GM23338 (cell line): ENCODE data around the gene ELAVL3. TPM values are rescaled to one million over a fixed set of nuclear protein-coding genes. Genes with fewer than 3 reads are reported as not detected.

Experiments
- ATAC-seq: fragments of 200-7000 bp; cut with Tn5 transposase; 3 replicates; pipeline ENCODE4 v1.9.1; 2020
- DNase-seq: peaks from one replicate; pipeline ENCODE4 v3.0.0-alpha.2; 2015; ENCODE audit warnings: low spot score
- H2AFZ ChIP-seq: fragments of 200-600 bp; sonication (generic); 2 replicates; pipeline ENCODE4 v1.8.0; 2016; ENCODE audit warnings: antibody characterized with exemption, mild to moderate bottlenecking, moderate library complexity
- H3F3A ChIP-seq: fragments of 200-600 bp; sonication (generic); replicated peaks from 2 replicates; pipeline ENCODE4 v1.8.0; 2017; ENCODE audit warnings: antibody characterized with exemption, mixed run types, low read depth
- H3K27ac ChIP-seq: fragments of 200-600 bp; sonication (generic); 2 replicates; pipeline ENCODE4 v1.6.1; 2016; ENCODE audit warnings: low read depth
- H3K27me3 ChIP-seq: fragments of 200-600 bp; sonication (generic); 2 replicates; pipeline ENCODE4 v1.8.0; 2016; ENCODE audit warnings: mild to moderate bottlenecking, mixed run types, moderate library complexity; ENCODE audit not compliant: insufficient read depth
- H3K36me3 ChIP-seq: fragments of 200-600 bp; sonication (generic); 2 replicates; pipeline ENCODE4 v1.8.0; 2016; ENCODE audit warnings: mild to moderate bottlenecking; ENCODE audit not compliant: insufficient read depth
- H3K4me1 ChIP-seq: fragments of 200-600 bp; sonication (generic); 2 replicates; pipeline ENCODE4 v1.8.0; 2016; ENCODE audit warnings: mild to moderate bottlenecking, moderate library complexity; ENCODE audit not compliant: insufficient read depth
- H3K4me2 ChIP-seq: fragments of 200-600 bp; sonication (generic); 2 replicates; pipeline ENCODE4 v1.7.1; 2017; ENCODE audit warnings: mixed run types
- H3K4me3 ChIP-seq: fragments of 200-600 bp; sonication (generic); 2 replicates; pipeline ENCODE4 v1.6.1; 2016; ENCODE audit warnings: mixed run types
- H3K79me2 ChIP-seq: fragments of 200-600 bp; sonication (generic); replicated peaks from 2 replicates; pipeline ENCODE4 v1.8.0; 2017; ENCODE audit warnings: mild to moderate bottlenecking; ENCODE audit not compliant: insufficient read depth
- H3K9me2 ChIP-seq: fragments of 200-600 bp; sonication (generic); 2 replicates; pipeline ENCODE4 v1.8.0; 2017; ENCODE audit not compliant: insufficient read depth
- H4K20me1 ChIP-seq: fragments of 200-600 bp; sonication (generic); replicated peaks from 2 replicates; pipeline ENCODE4 v1.8.0; 2017; ENCODE audit warnings: mild to moderate bottlenecking; ENCODE audit not compliant: insufficient read depth
- H3K27ac Mint-ChIP-seq: 2 replicates; pipeline ENCODE4 v1.8.0; 2020; ENCODE audit warnings: inconsistent platforms, mild to moderate bottlenecking, moderate library complexity, mixed read lengths
- H3K27me3 Mint-ChIP-seq: 3 replicates; pipeline ENCODE4 v1.8.0; 2022; ENCODE audit warnings: low read depth, mild to moderate bottlenecking, moderate library complexity, mixed read lengths, inconsistent platforms; ENCODE audit not compliant: insufficient read depth, poor library complexity
- H3K36me3 Mint-ChIP-seq: 3 replicates; pipeline ENCODE4 v1.8.0; 2021; ENCODE audit warnings: low read depth, mild to moderate bottlenecking, inconsistent platforms, moderate library complexity, mixed read lengths
- H3K4me1 Mint-ChIP-seq: 3 replicates; pipeline ENCODE4 v1.8.0; 2020; ENCODE audit warnings: mild to moderate bottlenecking, inconsistent platforms, mixed read lengths
- H3K4me3 Mint-ChIP-seq: 3 replicates; pipeline ENCODE4 v1.8.0; 2021; ENCODE audit warnings: moderate library complexity, mild to moderate bottlenecking, inconsistent platforms, mixed read lengths
- H3K9me3 Mint-ChIP-seq: 3 replicates; pipeline ENCODE4 v1.8.0; 2020; ENCODE audit warnings: moderate library complexity, mild to moderate bottlenecking, inconsistent platforms, mixed read lengths
- CREB1 ChIP-seq: fragments of 250-450 bp; sonication (Bioruptor Pico); IDR thresholded peaks from 2 replicates; pipeline ENCODE4 v1.5.0; 2020; ENCODE audit warnings: low read depth, mild to moderate bottlenecking, moderate library complexity
- EZH2 ChIP-seq: fragments of 200-600 bp; sonication (generic); IDR thresholded peaks from one replicate; pipeline ENCODE4 v1.8.0; 2017; ENCODE audit warnings: antibody characterized with exemption, mild to moderate bottlenecking, low read depth; ENCODE audit not compliant: unreplicated experiment
- EZH2phosphoT487 ChIP-seq: fragments of 200-600 bp; sonication (generic); IDR thresholded peaks from one replicate; pipeline ENCODE4 v1.8.1; 2018; ENCODE audit warnings: antibody characterized with exemption; ENCODE audit not compliant: unreplicated experiment
- JUNB ChIP-seq: IDR thresholded peaks from one replicate; pipeline ENCODE4 v1.6.1; 2016; ENCODE audit warnings: antibody characterized with exemption; ENCODE audit not compliant: unreplicated experiment
- NANOG ChIP-seq: IDR thresholded peaks from 2 replicates; pipeline ENCODE4 v1.6.1; 2016; ENCODE audit warnings: antibody characterized with exemption, borderline replicate concordance
- POLR2AphosphoS5 ChIP-seq: IDR thresholded peaks from 2 replicates; pipeline ENCODE4 v1.6.1; 2016; ENCODE audit warnings: antibody characterized with exemption, low read depth
- ZNF114 ChIP-seq: fragments of 250-450 bp; sonication (Bioruptor Pico); IDR thresholded peaks from 2 replicates; pipeline ENCODE4 v1.5.0; 2020; ENCODE audit warnings: mild to moderate bottlenecking, moderate library complexity
- ZNF331 ChIP-seq: fragments of 250-450 bp; sonication (Bioruptor Pico); IDR thresholded peaks from 2 replicates; pipeline ENCODE4 v1.5.0; 2020; ENCODE audit warnings: low read depth, mild to moderate bottlenecking, moderate library complexity
- polyA plus RNA-seq: library from polyadenylated mRNA; unstranded; fragments of >200 nt; fragmentation: Nextera tagmentation; extraction: Ambion mirVana; gene quantifications from 2 replicates; pipeline ENCODE4 v1.2.1, GENCODE V29; 2016
- total RNA-seq: library from RNA; depleted of rRNA; stranded (reverse); fragments of >200 nt; shearing (Covaris generic); gene quantifications from 2 replicates; pipeline ENCODE4 v1.2.3, GENCODE V29; 2014
- TF ChIP-seq, protein P1 (sequence below): IDR thresholded peaks from 2 replicates; pipeline ENCODE4 v1.6.1; 2016; ENCODE audit warnings: antibody characterized with exemption
- TF ChIP-seq, protein P2 (sequence below): fragments of 250-450 bp; sonication (Bioruptor Pico); IDR thresholded peaks from 2 replicates; pipeline ENCODE4 v1.5.0; 2020; ENCODE audit warnings: mild to moderate bottlenecking, moderate library complexity

Gene ELAVL3
- total and polyA plus RNA-seq, 2 experiments from 2014 or later = 0.45 to 1.2 TPM

DNA sequence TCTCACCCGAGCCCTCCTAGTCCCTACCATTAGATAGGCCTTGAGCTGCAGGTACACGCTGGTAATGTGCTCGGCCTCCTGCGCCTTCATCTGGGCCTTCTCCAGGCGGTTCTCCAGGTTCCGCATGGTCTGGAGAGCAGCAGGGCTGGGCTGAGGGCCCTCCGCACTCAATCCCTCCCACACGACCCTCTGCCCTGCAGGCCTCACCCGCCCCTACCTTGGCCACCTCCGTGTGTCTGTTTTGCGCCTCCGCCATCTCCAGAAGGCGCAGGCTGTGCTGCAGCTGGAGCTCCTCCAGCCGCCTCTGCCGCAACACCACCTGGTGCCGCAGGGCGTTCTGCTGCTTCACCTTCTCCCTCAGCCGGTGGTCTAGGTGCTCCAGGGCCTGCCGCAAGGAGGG is 54.2 kb downstream of the ELAVL3 start (continued):
- TF ChIP-seq CREB1 (CRISPR knock-in tag) (no peak), NANOG (no peak), POLR2AphosphoS5 (no peak)

DNA sequence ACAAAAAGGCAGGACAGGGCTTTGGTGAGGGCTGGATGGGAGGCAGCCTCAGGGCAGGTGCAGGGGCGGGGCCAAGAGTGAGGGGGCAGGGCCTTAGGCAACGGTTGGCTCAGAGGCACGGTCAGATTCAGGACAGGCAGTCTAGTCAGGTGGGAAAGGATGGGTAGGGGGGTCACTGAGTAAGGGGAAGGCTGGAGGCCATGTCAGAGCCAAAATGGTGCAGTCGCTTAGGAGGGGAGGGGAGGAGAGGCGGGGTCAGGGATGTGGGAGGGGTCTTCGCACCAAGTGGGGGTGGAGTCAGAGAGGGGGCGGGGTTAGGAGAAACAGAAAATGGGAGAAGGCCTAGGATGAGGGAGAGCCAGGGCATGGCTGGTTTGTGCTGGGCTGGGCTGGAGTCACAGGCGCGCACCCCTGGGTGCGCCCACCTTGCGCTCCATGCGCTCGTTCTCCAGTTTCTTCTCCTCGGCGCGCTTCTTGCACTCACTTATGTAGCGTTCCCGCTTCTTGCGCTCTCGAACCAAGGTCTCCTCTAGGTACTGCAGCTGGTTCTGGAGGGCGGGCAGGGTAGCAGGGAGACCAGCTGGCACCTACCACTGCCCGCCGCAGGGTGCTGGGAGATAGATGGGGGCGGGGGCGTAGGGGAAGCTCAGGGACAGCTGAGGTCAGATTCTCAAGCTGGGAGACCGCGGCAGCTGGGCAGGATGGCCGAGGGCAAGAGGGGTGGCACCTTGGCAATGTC is 55.0 kb downstream of the ELAVL3 start:
- H2AFZ ChIP-seq = no peak overlapping the region
- TF ChIP-seq EZH2 = no peak
- TF ChIP-seq, protein P1, sequence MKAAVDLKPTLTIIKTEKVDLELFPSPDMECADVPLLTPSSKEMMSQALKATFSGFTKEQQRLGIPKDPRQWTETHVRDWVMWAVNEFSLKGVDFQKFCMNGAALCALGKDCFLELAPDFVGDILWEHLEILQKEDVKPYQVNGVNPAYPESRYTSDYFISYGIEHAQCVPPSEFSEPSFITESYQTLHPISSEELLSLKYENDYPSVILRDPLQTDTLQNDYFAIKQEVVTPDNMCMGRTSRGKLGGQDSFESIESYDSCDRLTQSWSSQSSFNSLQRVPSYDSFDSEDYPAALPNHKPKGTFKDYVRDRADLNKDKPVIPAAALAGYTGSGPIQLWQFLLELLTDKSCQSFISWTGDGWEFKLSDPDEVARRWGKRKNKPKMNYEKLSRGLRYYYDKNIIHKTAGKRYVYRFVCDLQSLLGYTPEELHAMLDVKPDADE = no peak
- no peak for TF ChIP-seq ZNF114
- no peak for TF ChIP-seq JUNB
- no peak for TF ChIP-seq EZH2phosphoT487
- TF ChIP-seq ZNF331 (CRISPR knock-in tag) = no peak
- no peak for TF ChIP-seq NANOG
- TF ChIP-seq, protein P2, sequence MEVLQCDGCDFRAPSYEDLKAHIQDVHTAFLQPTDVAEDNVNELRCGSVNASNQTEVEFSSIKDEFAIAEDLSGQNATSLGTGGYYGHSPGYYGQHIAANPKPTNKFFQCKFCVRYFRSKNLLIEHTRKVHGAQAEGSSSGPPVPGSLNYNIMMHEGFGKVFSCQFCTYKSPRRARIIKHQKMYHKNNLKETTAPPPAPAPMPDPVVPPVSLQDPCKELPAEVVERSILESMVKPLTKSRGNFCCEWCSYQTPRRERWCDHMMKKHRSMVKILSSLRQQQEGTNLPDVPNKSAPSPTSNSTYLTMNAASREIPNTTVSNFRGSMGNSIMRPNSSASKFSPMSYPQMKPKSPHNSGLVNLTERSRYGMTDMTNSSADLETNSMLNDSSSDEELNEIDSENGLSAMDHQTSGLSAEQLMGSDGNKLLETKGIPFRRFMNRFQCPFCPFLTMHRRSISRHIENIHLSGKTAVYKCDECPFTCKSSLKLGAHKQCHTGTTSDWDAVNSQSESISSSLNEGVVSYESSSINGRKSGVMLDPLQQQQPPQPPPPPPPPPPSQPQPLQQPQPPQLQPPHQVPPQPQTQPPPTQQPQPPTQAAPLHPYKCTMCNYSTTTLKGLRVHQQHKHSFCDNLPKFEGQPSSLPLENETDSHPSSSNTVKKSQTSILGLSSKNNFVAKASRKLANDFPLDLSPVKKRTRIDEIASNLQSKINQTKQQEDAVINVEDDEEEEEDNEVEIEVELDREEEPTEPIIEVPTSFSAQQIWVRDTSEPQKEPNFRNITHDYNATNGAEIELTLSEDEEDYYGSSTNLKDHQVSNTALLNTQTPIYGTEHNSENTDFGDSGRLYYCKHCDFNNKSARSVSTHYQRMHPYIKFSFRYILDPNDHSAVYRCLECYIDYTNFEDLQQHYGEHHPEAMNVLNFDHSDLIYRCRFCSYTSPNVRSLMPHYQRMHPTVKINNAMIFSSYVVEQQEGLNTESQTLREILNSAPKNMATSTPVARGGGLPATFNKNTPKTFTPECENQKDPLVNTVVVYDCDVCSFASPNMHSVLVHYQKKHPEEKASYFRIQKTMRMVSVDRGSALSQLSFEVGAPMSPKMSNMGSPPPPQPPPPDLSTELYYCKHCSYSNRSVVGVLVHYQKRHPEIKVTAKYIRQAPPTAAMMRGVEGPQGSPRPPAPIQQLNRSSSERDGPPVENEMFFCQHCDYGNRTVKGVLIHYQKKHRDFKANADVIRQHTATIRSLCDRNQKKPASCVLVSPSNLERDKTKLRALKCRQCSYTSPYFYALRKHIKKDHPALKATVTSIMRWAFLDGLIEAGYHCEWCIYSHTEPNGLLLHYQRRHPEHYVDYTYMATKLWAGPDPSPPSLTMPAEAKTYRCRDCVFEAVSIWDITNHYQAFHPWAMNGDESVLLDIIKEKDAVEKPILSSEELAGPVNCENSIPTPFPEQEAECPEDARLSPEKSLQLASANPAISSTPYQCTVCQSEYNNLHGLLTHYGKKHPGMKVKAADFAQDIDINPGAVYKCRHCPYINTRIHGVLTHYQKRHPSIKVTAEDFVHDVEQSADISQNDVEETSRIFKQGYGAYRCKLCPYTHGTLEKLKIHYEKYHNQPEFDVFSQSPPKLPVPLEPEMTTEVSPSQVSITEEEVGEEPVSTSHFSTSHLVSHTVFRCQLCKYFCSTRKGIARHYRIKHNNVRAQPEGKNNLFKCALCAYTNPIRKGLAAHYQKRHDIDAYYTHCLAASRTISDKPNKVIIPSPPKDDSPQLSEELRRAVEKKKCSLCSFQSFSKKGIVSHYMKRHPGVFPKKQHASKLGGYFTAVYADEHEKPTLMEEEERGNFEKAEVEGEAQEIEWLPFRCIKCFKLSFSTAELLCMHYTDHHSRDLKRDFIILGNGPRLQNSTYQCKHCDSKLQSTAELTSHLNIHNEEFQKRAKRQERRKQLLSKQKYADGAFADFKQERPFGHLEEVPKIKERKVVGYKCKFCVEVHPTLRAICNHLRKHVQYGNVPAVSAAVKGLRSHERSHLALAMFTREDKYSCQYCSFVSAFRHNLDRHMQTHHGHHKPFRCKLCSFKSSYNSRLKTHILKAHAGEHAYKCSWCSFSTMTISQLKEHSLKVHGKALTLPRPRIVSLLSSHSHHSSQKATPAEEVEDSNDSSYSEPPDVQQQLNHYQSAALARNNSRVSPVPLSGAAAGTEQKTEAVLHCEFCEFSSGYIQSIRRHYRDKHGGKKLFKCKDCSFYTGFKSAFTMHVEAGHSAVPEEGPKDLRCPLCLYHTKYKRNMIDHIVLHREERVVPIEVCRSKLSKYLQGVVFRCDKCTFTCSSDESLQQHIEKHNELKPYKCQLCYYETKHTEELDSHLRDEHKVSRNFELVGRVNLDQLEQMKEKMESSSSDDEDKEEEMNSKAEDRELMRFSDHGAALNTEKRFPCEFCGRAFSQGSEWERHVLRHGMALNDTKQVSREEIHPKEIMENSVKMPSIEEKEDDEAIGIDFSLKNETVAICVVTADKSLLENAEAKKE (CRISPR knock-in tag) = no peak
- H3K79me2 ChIP-seq = no peaks in the 10 kb centered on the region
- no peak overlapping the region for H3K4me2 ChIP-seq
- H3K27me3 ChIP-seq = peaks cover 29% of the 10 kb centered on the region
- H3K4me1 Mint-ChIP-seq = peaks cover 11% of the 10 kb centered on the region
- H3K4me1 ChIP-seq = peaks cover 11% of the 10 kb centered on the region
- no peak overlapping the region for H3K4me3 ChIP-seq
- H3K27ac Mint-ChIP-seq = no peak overlapping the region
- DNase-seq (peak; percentile 85), ATAC-seq (peak; percentile 10)
- H3K27me3 Mint-ChIP-seq = peaks cover 36% of the 10 kb centered on the region
- H3K27ac ChIP-seq = no peak overlapping the region
- H3K36me3 Mint-ChIP-seq = no peaks in the 10 kb centered on the region
- H3K9me2 ChIP-seq = no peaks in the 10 kb centered on the region
- no peak overlapping the region for H3K4me3 Mint-ChIP-seq
- peaks cover 15% of the 10 kb centered on the region for H3F3A ChIP-seq
- peaks cover 2% of the 10 kb centered on the region; the same call in 1 of the 3 replicates for H3K9me3 Mint-ChIP-seq
- no peaks in the 10 kb centered on the region for H4K20me1 ChIP-seq
- H3K36me3 ChIP-seq = no peaks in the 10 kb centered on the region
